ENCODE measurements around the gene CAMK2G.

DNA sequence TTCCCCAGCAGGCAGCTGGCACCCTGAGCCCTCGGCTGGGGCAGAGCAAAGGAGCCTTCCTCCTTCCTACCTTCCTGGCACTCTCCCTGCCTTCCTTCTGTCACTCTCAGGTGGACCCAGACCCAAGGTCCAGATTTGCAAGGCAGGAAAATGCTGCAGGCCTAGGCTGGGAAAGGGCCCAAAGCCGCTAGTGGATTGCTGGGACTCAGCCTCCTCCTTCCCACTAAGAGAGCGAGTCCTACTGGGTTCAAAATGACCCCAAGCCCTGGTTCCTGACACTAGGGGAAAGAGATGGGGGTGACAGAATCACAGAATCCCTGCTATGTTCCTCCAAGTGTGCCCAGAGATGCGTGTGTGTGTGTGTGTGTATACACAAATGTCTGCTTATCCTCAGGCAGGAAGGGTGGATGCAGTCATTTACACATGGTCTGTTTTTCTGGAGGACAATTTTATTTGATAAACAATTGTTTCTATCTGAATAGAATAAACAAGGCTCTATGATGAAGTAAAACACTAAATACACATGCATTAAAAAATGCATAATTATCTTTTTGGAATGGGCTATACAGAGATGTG, 35.3 kb upstream of the CAMK2G start:
- TF ChIP-seq ZNF565 (CRISPR knock-in tag; conservative IDR thresholded peaks at IDR 0.05; ENCODE audit: low read depth): no peak
- no peak for TF ChIP-seq OSR1 (CRISPR knock-in tag; IDR thresholded peaks at IDR 0.05)
- TF ChIP-seq RARB (CRISPR knock-in tag; IDR thresholded peaks at IDR 0.05): no peak
- no peak for TF ChIP-seq PATZ1 (CRISPR knock-in tag; IDR thresholded peaks at IDR 0.05; ENCODE audit: borderline replicate concordance)
- TF ChIP-seq, protein P1, sequence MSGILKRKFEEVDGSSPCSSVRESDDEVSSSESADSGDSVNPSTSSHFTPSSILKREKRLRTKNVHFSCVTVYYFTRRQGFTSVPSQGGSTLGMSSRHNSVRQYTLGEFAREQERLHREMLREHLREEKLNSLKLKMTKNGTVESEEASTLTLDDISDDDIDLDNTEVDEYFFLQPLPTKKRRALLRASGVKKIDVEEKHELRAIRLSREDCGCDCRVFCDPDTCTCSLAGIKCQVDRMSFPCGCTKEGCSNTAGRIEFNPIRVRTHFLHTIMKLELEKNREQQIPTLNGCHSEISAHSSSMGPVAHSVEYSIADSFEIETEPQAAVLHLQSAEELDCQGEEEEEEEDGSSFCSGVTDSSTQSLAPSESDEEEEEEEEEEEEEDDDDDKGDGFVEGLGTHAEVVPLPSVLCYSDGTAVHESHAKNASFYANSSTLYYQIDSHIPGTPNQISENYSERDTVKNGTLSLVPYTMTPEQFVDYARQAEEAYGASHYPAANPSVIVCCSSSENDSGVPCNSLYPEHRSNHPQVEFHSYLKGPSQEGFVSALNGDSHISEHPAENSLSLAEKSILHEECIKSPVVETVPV (CRISPR knock-in tag; IDR thresholded peaks at IDR 0.05): no peak
- TF ChIP-seq BACH2 (CRISPR knock-in tag; IDR thresholded peaks at IDR 0.05; ENCODE audit: borderline replicate concordance): no peak
- TF ChIP-seq PPARA (CRISPR knock-in tag; IDR thresholded peaks at IDR 0.05; ENCODE audit: borderline replicate concordance): no peak
- no peak for TF ChIP-seq CSDC2 (CRISPR knock-in tag; IDR thresholded peaks at IDR 0.05)
- TF ChIP-seq ZFP3 (CRISPR knock-in tag; IDR thresholded peaks at IDR 0.05): no peak
- TF ChIP-seq SNAI2 (CRISPR knock-in tag; IDR thresholded peaks at IDR 0.05): no peak
